ENCODE measurements around the gene BYSL.
A peak's percentile ranks its signal among the peaks of the same experiment; 100 is the strongest.

Gene BYSL, protein sequence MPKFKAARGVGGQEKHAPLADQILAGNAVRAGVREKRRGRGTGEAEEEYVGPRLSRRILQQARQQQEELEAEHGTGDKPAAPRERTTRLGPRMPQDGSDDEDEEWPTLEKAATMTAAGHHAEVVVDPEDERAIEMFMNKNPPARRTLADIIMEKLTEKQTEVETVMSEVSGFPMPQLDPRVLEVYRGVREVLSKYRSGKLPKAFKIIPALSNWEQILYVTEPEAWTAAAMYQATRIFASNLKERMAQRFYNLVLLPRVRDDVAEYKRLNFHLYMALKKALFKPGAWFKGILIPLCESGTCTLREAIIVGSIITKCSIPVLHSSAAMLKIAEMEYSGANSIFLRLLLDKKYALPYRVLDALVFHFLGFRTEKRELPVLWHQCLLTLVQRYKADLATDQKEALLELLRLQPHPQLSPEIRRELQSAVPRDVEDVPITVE

DNA sequence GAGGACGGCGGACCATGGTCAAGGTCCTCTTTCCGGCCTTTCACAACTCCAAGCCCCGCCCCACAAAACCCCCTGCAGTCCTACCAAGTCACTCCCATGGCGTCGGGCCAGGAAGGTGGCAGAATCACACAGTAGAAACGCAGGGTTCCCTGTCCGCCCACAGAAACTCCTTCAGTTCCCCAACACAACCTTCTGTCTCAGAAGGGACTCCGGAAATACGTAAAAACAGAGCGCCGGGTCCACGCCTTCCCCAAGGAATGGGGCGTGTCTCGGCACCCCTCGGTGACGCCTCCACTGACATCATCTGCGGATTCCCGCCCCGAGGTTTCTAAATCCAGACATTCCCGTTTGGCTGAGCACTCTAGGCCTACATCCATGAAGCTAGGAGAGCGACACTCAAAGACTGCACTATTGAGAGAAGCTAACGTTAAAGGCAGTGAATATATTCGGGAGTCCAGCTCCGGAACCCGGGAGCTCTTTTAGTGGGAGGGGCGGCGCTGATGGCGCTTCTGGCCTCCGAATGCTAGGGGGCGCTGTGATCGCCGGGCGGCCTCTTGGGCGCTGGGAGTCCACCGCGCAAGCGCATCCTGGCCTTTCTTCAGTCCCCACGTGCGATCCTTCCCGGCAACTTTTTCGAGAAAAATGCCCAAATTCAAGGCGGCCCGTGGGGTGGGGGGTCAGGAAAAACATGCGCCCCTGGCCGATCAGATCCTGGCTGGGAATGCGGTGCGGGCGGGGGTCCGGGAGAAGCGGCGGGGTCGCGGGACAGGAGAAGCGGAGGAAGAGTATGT, at the start of gene BYSL, which contains the start of gene MED20:
BYSL (plus strand) TSS at position 579 of the 791 bp plus-strand sequence; CDS start at position 643, 64 bp downstream.
MED20 (minus strand) TSS at position 219 of the 791 bp plus-strand sequence; CDS start at position 98, 121 bp downstream.
- DNase-seq: peak; percentile 93

DNA sequence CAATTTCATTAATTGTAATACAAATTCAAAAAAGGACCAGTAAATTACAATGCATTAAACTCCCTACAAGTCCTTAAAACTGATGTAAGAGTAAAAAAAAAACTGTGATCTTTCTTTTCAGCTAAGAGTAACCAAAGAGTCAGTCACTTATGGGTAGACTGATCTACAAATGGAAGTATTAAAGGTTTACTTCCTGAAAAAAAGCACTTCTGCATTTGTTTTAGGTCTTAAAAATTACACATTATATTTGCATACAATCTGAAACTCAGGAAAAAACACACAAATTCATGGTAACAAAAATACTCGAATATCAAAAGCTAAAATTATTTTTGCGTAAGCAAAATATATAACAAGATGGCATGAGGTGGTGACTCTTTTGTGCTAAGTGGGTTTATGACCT, 49.6 kb upstream of the BYSL start:
- no peak for DNase-seq

DNA sequence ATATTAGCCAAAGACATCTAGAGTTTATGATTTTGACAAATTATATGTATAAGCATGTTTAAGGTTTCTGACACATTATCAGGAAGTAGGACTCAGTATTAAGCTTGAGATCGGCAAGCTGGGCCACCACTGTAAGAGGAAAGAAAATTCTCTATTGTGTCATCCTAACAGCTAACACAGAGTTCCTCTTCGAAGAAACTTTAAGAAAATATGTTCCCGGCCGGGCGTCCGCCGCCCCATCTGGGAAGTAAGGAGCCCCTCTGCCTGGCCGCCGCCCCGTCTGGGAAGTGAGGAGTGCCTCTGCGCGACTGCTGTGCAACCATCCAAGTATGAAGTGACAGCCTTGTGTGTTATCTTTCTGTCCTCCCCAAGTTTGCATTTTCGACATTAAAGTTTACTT, 49.2 kb upstream of the BYSL start:
- no peak for DNase-seq

DNA sequence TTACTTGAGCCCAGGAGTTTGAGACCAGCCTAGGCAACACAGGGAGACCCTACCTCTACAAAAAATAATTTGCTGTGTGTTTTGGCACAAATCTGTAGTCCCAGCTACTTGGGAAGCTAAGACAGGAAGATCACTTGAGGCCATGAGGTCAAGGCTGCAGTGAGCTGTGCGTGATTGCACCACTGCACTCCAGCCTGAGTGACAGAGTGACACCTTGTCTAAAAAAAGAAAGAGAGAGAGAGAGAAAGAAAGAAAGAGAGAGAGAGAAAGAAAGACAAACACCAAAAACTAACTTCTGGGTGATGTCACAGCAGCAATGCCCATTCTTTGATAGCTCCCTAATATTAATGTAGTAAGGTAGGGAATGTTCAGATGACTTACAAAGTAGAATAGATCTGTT, 46.6 kb upstream of the BYSL start:
- no peak for DNase-seq

DNA sequence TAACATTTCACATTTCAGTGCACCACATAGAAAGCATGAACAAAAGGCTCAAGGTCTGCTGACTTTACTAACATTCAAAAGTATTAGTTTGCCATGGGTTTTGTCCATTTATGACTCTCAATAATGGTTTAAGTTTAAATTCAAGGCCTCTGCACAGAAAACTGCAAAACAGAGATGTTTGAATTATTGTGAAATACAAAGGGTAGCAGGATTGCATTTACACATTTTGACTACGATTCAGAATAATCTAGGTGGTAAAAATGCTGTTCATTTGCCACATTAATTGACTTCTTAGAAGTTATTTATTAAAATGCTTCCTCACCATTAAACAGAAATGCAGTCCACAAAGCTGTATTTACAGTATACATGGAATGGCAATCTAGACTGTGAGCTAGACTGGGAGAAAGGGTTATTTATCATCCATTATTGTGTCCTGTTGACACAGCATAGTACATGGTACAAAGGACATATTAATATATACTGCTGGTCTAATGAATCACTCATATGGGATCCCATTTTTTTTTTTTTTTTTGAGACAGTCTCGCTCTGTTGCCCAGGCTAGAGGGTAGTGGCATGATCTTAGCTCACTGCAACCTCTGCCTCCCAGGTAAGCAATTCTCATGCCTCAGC, 44.1 kb upstream of the BYSL start:
- DNase-seq: no peak

GRCh38 chr6:41878246-41878645, 43.1 kb upstream of the BYSL start:
- DNase-seq: no peak

DNA sequence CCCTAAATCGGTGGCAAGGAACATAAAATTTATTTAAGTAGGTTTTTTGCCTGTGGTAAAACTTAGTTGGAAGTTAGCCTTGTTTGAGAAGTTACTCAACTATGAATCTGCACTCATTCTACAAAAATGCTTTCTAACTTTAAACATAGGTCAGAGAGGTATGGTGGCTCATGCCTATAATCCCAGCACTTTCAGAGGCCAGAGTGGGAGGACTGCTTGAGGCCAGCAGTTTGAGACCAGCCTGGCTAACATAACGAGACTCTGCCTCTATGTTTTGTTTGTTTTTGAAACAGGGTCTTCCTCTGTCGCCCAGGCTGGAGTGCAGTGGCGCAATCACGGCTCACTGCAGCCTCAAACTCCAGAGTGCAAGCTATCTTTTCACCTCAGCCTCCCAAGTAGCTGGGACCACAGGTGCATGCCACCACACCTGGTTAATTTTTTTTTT, 42.3 kb upstream of the BYSL start:
- DNase-seq: no peak

GRCh38 chr6:41881506-41881905, 39.8 kb upstream of the BYSL start:
- no peak for DNase-seq

DNA sequence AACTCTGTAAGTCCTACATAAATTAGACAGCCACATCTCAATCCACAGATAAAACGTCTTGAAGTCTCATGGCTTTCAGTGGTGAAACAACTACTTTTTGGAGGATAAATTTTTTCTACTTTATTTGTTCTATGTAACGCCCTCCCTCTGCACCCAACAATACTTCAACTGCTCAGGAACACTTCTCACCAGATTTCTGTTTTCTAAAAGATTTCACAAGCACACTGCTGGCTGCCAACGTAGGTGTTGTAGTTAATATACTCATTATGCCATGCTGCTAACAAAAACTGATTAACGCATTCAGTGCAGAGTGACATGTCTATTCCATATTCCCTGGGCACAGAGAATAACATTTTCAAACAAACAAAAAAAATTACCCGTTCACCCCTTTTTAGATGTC, 36.3 kb upstream of the BYSL start:
- DNase-seq: no peak

DNA sequence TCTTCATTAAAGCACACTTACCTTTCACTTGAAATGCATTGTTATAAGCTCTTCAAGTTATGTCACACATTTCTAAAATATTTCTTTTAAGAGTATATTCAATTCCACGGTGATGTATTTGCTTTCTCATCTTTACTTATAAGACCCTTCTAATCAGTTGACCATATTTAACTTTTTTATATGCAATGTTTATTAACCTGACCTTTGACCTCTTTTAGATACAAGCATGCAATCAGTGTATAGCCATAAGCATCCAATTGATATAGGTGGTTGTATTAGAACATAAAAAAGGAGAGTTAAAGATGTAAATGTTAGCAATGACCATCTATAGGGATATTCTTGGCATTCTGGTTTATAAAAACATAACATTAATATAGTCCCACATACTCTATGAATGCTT, 35.4 kb upstream of the BYSL start:
- no peak for DNase-seq

GRCh38 chr6:41887331-41887751, 34.0 kb upstream of the BYSL start:
- DNase-seq: no peak

DNA sequence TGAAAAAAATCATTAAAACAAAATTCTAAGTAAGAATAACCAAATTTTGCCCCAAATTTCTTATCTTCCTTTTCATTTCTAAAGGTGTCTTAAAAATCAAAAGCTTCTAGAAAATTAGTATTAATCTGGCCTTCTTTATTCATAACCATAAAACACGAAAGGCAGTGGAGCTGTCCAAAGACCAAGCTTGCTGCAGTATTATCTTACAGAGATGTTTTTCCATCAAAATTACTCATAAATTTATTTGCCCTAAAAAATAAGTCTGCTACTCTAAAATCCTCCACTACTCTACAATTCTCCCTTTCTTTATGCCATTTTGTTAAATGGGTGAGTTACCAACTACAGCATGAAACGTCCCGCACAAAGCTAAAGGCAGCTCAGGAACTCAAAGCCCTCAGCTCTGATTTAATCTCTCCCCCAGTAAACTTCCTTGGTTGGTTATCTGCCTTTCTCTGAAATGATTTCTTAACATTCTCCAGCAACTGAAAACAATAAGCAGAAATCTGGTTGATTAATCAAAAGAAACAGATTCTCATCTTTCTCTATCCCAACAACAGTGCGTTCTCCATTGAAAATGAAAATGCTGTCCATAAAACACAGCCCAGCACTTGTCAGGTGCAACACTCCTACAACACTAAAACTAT, 28.3 kb upstream of the BYSL start:
- DNase-seq: no peak

GRCh38 chr6:41894366-41895299, 26.7 kb upstream of the BYSL start:
- DNase-seq: peak; percentile 55

DNA sequence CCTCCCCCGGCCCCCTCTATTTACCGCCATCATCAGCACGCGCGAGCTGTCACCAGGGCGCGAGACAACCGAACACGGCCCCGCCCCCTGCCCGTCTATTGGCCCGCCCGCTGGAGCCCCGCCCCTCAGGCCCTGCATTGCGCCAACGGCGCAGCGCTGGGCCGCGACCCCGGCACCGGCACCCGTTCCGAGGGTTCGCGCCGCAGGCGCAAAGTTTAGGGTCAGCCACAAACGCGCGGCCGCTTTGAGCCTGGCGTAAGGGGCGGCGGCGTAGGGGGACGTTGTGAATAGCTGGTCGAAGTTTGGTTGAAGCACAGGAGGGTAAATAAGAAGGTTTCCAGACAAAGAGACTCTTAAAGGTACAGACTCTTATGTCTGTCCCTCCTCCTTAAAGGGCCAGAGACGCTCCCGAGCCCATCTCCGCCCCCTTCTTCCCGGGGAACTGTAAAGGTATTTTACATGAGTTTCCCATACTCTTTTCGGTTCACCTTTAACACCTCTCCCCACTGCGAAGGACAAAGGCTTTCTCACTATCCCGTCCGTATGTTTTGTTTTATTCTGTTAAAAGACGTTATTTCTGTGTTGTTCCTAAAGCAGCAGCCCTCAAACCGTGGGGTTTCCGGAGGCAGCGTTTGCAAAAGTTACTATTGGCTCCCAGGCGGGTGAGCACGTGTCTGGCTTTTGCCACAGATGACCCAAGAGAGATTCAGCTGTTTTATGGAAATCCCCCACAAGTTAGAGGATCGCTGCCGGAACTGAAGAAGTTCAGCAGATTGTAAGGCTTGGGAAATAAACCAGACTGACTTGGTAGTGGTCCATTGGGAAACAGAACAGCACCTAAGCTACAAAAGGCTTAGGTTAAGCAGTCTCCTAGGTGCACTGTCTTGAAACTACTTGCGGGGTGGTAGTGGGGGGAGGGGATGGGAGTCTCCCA, 25.7 kb upstream of the BYSL start, which contains the start of gene USP49:
USP49 (minus strand) TSS at position 76 of the 934 bp plus-strand sequence. CDS start 88,392 bp downstream, outside the sequence.
- DNase-seq: peak; percentile 95

DNA sequence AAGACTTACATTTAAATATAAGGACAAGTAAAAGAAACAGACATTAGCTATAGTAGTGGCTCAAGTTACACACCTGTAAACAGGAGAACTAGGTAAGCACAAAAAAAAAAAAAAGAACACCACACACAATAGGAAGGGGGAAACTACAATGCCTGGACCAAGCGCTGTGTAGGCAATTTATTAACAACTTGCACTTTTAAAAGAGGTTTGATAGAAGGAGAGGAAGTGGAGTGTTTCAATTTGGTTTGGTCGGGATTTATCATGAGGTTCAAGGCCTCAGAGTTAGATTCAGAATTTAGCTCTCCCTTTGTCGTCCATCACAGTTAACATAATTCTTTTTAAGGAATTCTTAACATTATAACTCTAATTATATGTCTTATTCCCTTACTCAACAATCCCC, 25.0 kb upstream of the BYSL start:
- no peak for DNase-seq

DNA sequence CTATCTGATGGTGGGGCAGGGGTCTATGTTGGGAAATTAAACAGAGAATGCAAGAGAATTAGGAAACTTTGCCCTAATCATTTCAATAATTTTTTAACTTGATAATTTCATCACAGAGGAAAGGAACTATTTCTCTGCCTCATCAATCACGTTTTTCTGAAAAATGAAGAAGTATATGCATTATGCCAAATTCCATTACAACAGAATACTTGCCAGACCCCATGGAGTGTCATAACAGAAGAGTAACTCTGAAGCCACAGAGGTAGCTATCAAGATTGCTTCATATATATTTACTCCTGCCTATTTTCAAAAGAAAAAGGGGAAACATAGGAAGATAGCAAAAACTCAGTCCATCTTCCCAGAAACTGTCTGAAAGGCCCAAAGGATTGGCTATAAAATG, 20.4 kb upstream of the BYSL start:
- DNase-seq: no peak

DNA sequence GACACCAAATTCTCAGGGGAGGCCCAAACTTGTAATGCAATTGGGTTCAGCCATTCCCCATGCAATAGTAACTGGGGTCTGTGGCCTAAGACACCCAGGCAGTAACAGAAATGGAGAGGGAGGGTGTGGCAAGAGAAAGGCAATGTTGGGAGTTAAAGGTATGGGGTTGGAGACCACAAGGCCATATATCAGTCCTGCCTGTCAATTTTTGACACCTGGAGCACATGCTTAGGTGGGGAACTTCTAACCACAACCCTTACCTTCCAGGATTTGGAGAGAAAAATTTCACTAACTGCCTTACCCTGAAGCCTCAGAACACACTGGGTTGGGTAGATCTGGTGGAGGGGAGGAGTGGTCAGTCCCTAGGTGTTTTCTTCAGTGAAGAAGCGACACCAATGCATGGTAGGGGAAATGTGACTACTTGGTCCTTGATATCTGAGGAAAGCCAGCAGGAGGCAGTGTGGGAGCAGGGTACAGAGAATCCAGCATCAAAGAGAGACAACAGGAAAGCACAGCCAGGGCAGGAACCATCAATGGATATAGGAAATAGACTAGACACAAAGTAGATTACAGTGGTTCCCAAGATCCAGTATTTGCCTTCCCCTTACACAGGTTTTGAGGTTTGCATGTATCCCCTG, 19.3 kb upstream of the BYSL start:
- DNase-seq: no peak

GRCh38 chr6:41909727-41910126, 11.6 kb upstream of the BYSL start:
- no peak for DNase-seq

DNA sequence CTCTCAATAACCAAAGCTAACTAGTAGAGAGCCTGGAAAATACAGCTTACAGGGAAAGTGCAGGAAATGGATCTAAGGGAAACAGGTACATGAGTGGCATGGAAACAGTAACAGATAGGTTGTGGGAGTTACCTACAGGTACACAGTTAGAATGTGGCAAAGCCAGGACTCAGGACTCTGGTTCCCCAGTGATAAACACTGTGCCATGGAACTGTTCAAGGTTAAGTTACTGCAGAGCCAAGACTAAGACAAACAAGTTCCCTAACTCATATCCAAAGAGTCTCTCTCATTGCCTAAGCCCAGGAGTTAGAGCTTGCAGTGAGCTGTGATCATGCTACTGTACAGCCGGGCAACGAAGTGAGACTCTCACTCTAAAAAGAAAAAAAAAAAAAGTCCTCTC, 7.0 kb upstream of the BYSL start:
- DNase-seq: no peak

All from NCI-H1105 treated with DMSO at 0.1 percent for 48 hours (cell line).